Retinal pigment epithelial cell (primary cell): ENCODE results near the gene RIIAD1.

Experiments
- DNase-seq: peaks from one replicate; pipeline ENCODE4 v3.0.0-alpha.2; 2010; ENCODE audit warnings: low read depth
- H3K4me3 ChIP-seq: 2 replicates; pipeline ENCODE4 v1.5.1; 2011; ENCODE audit warnings: mild to moderate bottlenecking, low read length, control low read depth, moderate library complexity
- TF ChIP-seq, protein P1 (sequence below): conservative IDR thresholded peaks from 2 replicates; pipeline ENCODE4 v1.5.1; 2011; ENCODE audit warnings: low read depth, low read length, control low read depth, inconsistent platforms

RIIAD1 gene

DNA sequence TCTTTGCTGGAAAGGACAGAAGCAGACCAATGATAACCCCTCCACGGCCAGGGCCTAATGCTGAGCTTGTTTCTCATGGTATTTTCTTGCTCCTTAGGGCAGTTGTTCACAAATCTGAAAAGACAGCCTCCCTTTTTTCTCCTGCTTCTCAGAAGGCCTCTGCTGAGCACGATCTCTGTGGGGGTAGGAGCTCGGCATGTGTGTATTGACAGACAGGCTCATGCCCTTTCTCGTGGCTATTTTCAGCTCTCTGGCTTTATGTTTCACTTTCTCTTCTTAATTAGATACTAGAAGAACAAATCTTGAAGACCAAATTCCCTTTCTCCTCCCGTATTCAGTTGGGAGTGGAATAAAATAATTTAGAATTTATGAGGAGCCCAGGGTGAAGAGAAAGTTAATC lies 768 bp upstream of the RIIAD1 start:
- H3K4me3 ChIP-seq: no peak overlapping the region
- DNase-seq: no peak
- TF ChIP-seq, protein P1, sequence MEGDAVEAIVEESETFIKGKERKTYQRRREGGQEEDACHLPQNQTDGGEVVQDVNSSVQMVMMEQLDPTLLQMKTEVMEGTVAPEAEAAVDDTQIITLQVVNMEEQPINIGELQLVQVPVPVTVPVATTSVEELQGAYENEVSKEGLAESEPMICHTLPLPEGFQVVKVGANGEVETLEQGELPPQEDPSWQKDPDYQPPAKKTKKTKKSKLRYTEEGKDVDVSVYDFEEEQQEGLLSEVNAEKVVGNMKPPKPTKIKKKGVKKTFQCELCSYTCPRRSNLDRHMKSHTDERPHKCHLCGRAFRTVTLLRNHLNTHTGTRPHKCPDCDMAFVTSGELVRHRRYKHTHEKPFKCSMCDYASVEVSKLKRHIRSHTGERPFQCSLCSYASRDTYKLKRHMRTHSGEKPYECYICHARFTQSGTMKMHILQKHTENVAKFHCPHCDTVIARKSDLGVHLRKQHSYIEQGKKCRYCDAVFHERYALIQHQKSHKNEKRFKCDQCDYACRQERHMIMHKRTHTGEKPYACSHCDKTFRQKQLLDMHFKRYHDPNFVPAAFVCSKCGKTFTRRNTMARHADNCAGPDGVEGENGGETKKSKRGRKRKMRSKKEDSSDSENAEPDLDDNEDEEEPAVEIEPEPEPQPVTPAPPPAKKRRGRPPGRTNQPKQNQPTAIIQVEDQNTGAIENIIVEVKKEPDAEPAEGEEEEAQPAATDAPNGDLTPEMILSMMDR: no peak

DNA sequence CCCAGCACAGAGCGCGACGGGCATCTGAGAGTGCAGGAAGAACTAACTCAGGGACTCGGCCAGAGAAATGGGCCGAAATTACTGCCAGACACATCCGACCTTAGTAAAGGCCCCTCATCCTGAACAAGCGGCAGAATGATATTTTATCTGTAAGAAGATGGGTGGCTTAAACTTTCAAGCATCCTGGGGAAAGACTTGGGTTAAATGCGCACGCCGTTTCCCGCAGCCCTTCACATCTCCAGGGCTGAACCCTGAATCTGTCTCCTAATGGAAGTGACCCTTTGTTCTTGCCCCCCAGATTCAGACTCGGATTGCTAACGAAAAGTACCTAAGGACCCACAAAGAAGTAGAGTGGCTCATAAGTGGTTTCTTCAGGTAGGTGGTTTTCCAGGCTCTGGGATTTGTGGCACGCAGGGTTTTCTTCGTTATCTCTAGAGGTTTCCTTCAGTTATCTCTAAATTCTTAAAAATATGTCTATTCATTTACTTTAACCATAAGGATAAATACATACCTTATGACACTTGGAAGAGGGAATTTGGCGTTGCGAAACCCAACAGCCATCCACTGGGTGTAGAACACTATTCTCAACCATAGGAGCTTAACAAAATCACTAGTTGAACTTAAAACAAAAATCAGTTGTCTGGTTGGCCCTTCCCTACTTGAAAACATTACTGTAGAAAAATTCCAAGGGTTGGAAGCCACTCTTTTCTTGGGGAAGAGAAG lies 627 bp downstream of the RIIAD1 start:
- peak overlapping the region; percentile 36 for H3K4me3 ChIP-seq
- TF ChIP-seq, protein P1: no peak
- DNase-seq: no peak

DNA sequence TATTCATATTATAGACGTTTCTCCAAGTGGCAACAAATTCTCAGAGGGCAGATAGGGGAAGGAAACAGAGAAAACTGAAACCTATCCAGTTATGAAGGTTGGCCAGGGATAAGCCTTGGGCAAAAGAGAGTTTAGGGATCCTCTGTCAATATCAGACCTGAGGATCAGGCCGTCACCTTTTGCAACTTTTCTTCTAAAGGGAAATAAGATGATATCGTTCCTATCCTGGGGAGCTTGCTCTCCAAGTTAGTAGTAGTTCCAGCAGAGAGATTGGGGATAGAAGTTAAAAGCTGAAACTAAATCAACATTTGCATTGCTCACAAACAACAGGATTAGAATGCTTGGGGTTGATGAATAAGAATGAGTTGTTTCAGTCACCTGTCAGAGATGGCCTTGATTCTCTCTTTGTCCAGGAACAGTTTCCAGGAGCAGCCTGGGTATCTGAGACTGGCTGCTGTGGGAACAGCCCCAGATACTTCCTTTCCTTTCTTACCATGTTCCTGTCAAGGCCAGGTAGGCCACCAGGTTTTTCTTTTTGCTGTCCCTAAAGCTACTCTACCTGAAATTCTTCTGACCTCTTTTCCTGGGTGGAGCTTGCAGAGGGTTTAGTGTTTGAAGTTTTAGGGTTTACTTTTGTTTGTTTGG lies 2.5 kb downstream of the RIIAD1 start:
- H3K4me3 ChIP-seq: no peak overlapping the region
- TF ChIP-seq, protein P1: no peak
- DNase-seq: no peak

DNA sequence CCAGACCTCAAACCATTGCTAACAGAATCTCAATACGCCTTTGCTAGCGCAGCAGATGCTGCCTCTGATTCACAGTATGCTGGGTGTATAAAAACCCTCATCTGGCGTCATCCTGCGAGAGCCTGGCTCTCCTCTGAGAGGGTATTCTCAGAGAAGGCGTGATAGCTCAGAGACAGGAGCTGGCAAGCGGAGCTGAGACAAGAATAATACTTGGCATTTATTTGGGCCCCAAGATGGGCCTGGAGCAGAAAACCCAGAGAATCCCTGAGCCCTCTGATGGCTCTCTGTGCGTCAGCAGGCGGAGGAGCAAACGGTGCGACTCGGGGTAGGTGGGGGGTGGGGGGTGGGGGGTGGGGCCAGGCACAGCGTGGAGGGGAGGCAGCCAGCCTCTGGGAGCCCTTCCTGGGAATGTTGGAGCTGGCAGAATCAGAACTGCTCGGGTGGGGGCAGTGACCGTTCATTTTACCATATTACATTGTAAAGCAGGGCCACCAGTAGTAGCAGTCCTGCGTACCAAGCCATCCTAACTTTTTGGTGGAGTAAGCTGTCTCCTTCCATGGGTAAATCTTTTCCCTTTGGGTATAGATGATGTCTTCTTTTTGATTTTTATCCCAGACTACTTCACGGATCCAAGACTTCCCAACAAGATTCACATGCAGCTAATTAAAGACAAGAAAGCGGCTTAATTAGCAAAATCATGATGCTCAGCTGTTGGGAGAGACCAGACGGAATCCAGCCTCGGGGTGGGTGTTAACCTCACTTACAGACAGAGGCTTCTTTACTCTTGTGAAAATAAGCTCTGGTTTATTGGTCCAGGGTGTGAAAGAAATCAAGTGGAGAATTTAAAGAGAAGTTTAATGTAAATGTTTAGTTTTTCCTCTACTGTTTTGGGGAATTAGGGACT lies 7.1 kb downstream of the RIIAD1 start:
- DNase-seq: no peak
- H3K4me3 ChIP-seq: peak overlapping the region; percentile 15

DNA sequence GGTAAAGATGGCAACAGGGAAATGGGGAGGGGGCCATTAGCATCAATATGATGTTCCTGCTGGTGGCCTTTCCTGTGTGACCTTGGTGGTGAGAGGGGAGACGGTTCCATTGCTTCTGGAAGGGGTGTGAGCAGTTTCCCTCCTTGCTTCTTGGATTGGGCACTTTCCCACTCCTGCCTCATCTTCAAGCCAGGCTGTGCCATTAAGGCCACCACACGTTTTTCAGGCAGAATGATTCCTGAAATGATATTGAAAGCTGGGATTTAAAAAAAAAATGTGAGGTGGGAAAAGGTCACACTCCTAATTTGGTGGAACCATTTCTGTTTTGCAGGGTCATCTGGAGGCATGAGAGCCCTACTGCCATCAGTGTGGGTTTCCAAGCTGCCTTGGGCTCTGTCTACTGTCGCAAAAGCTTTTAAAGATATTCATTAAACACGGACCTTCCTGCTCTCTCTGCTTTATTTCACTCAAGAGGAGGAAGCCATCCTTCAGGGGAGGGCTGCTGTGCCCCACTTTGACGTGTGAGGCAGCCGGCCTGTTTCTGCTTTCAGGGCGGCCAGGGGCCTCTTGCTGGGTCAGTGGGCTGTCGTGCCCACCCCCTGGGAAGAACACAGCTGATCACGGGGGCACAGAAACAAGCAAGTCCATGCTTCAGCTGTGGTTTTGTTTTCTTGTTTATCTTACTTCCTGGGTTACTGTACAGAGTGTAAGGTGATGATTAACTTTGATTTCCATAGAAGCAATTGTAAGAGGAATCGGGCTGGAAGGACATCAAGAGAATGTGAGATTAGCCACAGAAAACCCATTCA lies 8.0 kb downstream of the RIIAD1 start:
- H3K4me3 ChIP-seq: no peak overlapping the region
- TF ChIP-seq, protein P1: no peak
- DNase-seq: no peak

More for the DNA sequence above, 7.1 kb downstream of the RIIAD1 start:
- TF ChIP-seq, protein P1: no peak

DNA sequence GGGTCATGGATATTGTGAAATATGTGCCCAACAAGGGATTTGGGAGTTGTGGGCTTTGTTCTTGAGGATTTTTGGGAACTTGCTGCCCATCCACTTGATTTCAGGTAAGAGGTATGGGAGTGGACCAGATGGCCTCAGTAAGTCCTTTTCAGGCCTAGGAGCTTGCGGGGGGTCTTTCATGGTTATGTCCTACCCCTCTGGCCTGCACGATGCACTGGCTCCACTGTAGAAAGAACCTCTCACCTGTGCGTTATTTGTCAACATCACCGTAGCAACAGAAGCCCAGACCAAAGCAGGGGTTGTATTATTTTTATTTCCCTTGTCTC lies 8.6 kb downstream of the RIIAD1 start:
- TF ChIP-seq, protein P1: no peak
- no peak overlapping the region for H3K4me3 ChIP-seq
- no peak for DNase-seq
